A673 (cell line): ENCODE results near the gene CTSD. TPM values are rescaled to one million over a fixed set of nuclear protein-coding genes. Genes with fewer than 3 reads are reported as not detected.

Source experiments
- BruUV-seq: library from RNA; stranded (reverse); fragments of 400-500 nt; replicated peaks from 2 replicates; lab custom pipeline; 2021; lab: Mats Ljungman, UMichigan
- CTCF ChIA-PET: fragments of 300-600 bp; sonication (Branson Sonifier 250); formaldehyde crosslinking; loops from one replicate; lab custom pipeline; 2022; ENCODE audit warnings: antibody characterized with exemption; lab: Charles Lee
- POLR2A ChIA-PET: fragments of 300-600 bp; sonication (Branson Sonifier 250); formaldehyde crosslinking; loops from one replicate; lab custom pipeline; 2022; ENCODE audit warnings: antibody characterized with exemption; ENCODE audit not compliant: low non-redundant PET; lab: Charles Lee
- DNase-seq: peaks from one replicate; pipeline ENCODE4 v3.0.0-alpha.2; 2015; ENCODE audit warnings: low spot score
- H3K27ac ChIP-seq: fragments of 200-600 bp; sonication (generic); 2 replicates; pipeline ENCODE4 v1.5.1; 2016; ENCODE audit warnings: mixed run types, low read depth, mild to moderate bottlenecking, mixed read lengths, antibody characterized with exemption, low read length; ENCODE audit not compliant: poor library complexity, severe bottlenecking
- H3K27me3 ChIP-seq: fragments of 200-600 bp; sonication (generic); replicated peaks from 2 replicates; pipeline ENCODE4 v1.6.1; 2017; ENCODE audit warnings: mixed run types, low read depth, mild to moderate bottlenecking, mixed read lengths, antibody characterized with exemption, low read length; ENCODE audit not compliant: insufficient read depth, poor library complexity
- H3K36me3 ChIP-seq: fragments of 200-600 bp; sonication (generic); 2 replicates; pipeline ENCODE4 v1.6.1; 2016; ENCODE audit warnings: mixed run types, mild to moderate bottlenecking, mixed read lengths, antibody characterized with exemption, low read length; ENCODE audit not compliant: insufficient read depth, poor library complexity, severe bottlenecking
- H3K4me1 ChIP-seq: fragments of 200-600 bp; sonication (generic); 2 replicates; pipeline ENCODE4 v1.6.1; 2017; ENCODE audit warnings: mixed run types, mild to moderate bottlenecking, mixed read lengths, antibody characterized with exemption, low read length; ENCODE audit not compliant: insufficient read depth, poor library complexity, severe bottlenecking
- H3K4me3 ChIP-seq: fragments of 200-600 bp; sonication (generic); 2 replicates; pipeline ENCODE4 v1.5.1; 2016; ENCODE audit warnings: low read depth, mixed run types, mild to moderate bottlenecking, mixed read lengths, low read length; ENCODE audit not compliant: poor library complexity, severe bottlenecking
- H3K9me3 ChIP-seq: fragments of 200-600 bp; sonication (generic); 2 replicates; pipeline ENCODE4 v1.6.1; 2016; ENCODE audit warnings: mixed run types, low read depth, mild to moderate bottlenecking, mixed read lengths, antibody characterized with exemption, low read length; ENCODE audit not compliant: poor library complexity, severe bottlenecking
- EZH2 ChIP-seq: fragments of 200-600 bp; sonication (generic); IDR thresholded peaks from 2 replicates; pipeline ENCODE4 v1.6.1; 2017; ENCODE audit warnings: borderline replicate concordance, low read depth, mild to moderate bottlenecking, mixed read lengths, antibody characterized with exemption, low read length; ENCODE audit not compliant: poor library complexity, severe bottlenecking
- intact Hi-C: fragments of 100-400 bp; cut with micrococcal nuclease; formaldehyde crosslinking; loops from one replicate; pipeline ENCODE4 v1.10.0; 2022; ENCODE audit not compliant: unreplicated experiment
- total RNA-seq: library from RNA; stranded (reverse); gene quantifications from 2 replicates; pipeline ENCODE4 v1.2.3, GENCODE V29; 2021
- TF ChIP-seq, protein P1 (sequence below): fragments of 300-800, 200-600 bp; sonication (generic); conservative IDR thresholded peaks from 2 replicates; pipeline ENCODE4 v1.5.1; 2017; ENCODE audit warnings: low read depth, mild to moderate bottlenecking, antibody characterized with exemption, low read length, moderate library complexity, mixed read lengths

Gene CTSD
- total RNA-seq, 1 experiment from 2014 or later, result 159 TPM

DNA sequence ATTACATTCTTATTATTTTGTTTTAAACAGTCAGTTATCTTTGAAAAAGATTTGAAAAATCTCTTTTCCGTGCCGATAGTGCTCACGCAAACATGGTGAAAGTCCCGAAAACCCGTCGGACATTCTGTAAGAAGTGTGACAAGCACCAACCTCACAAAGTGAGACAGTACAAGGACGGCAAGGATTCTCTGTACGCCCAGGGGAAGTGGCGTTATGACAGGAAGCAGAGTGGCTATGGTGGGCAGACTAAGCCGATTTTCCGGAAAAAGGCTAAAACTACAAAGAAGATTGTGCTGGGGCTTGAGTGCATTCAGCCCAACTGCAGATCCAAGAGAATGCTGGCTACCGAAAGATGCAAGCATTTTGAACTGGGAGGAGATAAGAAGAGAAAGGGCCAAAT is 28.7 kb upstream of the CTSD start:
- intact Hi-C loops, result no loop called here
- Histone ChIP-seq H3K4me3 (no peak overlapping the region), H3K27me3 (peaks cover 11% of the 10 kb centered on the region), H3K36me3 (no peaks in the 10 kb centered on the region), H3K4me1 (no peaks in the 10 kb centered on the region), H3K9me3 (no peaks in the 10 kb centered on the region), H3K27ac (no peak overlapping the region)
- ChIA-PET CTCF (no interaction called here), POLR2A (no interaction called here)
- no peak for DNase-seq
- TF ChIP-seq, protein P1, sequence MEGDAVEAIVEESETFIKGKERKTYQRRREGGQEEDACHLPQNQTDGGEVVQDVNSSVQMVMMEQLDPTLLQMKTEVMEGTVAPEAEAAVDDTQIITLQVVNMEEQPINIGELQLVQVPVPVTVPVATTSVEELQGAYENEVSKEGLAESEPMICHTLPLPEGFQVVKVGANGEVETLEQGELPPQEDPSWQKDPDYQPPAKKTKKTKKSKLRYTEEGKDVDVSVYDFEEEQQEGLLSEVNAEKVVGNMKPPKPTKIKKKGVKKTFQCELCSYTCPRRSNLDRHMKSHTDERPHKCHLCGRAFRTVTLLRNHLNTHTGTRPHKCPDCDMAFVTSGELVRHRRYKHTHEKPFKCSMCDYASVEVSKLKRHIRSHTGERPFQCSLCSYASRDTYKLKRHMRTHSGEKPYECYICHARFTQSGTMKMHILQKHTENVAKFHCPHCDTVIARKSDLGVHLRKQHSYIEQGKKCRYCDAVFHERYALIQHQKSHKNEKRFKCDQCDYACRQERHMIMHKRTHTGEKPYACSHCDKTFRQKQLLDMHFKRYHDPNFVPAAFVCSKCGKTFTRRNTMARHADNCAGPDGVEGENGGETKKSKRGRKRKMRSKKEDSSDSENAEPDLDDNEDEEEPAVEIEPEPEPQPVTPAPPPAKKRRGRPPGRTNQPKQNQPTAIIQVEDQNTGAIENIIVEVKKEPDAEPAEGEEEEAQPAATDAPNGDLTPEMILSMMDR, result no peak
- no peak for TF ChIP-seq EZH2
- no TSS peak for BruUV-seq

DNA sequence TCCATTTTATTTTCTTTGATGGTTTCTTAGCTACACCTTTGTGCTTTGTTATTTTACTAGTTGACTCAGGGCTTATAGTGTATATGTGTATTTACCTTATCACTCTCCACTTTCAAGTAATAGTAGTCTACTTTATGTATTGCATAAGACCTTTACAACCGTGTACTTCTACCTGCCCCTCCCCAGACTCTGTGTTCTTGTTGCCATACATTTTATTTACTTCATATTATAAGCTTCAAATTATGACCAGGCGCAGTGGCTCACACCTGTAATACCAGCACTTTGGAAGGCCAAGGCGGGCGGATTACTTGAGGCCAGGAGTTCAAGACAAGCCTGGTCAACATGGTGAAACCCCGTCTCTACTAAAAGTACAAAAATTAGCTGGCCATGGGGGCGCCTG is 28.2 kb upstream of the CTSD start:
- no peak overlapping the region for H3K27ac ChIP-seq
- no peak for DNase-seq
- H3K4me3 ChIP-seq, result no peak overlapping the region
- H3K4me1 ChIP-seq, result no peaks in the 10 kb centered on the region
- POLR2A ChIA-PET, result no interaction called here
- intact Hi-C loops, result no loop called here
- H3K27me3 ChIP-seq, result peaks cover 11% of the 10 kb centered on the region
- no peak for TF ChIP-seq EZH2
- TF ChIP-seq, protein P1, result no peak
- CTCF ChIA-PET, result no interaction called here
- no peaks in the 10 kb centered on the region for H3K9me3 ChIP-seq
- H3K36me3 ChIP-seq, result no peaks in the 10 kb centered on the region
- BruUV-seq, result no TSS peak

DNA sequence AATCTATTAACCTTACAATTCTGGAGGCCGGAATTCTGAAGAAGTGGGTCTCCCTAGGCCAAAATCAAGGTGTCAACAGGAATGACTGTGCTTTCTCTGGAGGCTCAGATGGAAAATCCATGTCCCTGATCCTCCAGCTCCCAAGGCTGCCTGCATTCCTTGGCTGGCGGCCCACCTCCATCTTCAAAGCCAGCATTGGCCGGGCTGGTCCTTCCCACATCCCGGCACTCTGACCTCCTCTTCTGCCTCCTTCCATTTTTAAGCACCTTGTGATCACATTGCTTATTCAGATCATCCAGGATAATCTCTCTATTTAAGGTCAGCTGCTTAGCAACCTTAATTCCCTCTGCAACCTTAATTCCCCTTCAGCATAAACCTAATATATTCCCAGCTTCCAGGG is 22.7 kb upstream of the CTSD start:
- no peak overlapping the region for H3K27ac ChIP-seq
- CTCF ChIA-PET, result no interaction called here
- TF ChIP-seq EZH2, result no peak
- TF ChIP-seq, protein P1, result no peak
- POLR2A ChIA-PET, result no interaction called here
- H3K36me3 ChIP-seq, result no peaks in the 10 kb centered on the region
- H3K4me1 ChIP-seq, result no peaks in the 10 kb centered on the region
- H3K27me3 ChIP-seq, result peaks cover 2% of the 10 kb centered on the region
- intact Hi-C loops, result no loop called here
- no peak overlapping the region for H3K4me3 ChIP-seq
- no peak for DNase-seq
- no peaks in the 10 kb centered on the region for H3K9me3 ChIP-seq
- BruUV-seq, result no TSS peak
